Panc1 (cell line): ENCODE data around the gene SIGLEC7. TPM values are rescaled to one million over a fixed set of nuclear protein-coding genes. Genes with fewer than 3 reads are reported as not detected.

ENCODE experiments used
- ATAC-seq: fragments of 200-7000 bp; cut with Tn5 transposase; 2 replicates; pipeline ENCODE4 v1.9.1; 2020; ENCODE audit warnings: mild to moderate bottlenecking, moderate library complexity
- BruUV-seq: library from RNA; stranded (reverse); fragments of 400-500 nt; replicated peaks from 2 replicates; lab custom pipeline; 2021; lab: Mats Ljungman, UMichigan
- CTCF ChIA-PET: fragments of 300-600 bp; sonication (Branson Sonifier 250); formaldehyde crosslinking; loops from one replicate; lab custom pipeline; 2022; ENCODE audit warnings: antibody characterized with exemption; lab: Charles Lee
- POLR2A ChIA-PET: fragments of 300-600 bp; sonication (Branson Sonifier 250); formaldehyde crosslinking; loops from one replicate; lab custom pipeline; 2022; ENCODE audit warnings: antibody characterized with exemption; lab: Charles Lee
- DNase-seq: peaks from one replicate; pipeline ENCODE4 v3.0.0-alpha.2; 2010; ENCODE audit warnings: low read depth, low spot score
- H3K27ac ChIP-seq: 2 replicates; pipeline ENCODE4 v1.5.1; 2011; ENCODE audit warnings: mild to moderate bottlenecking, low read length, inconsistent platforms
- H3K27me3 ChIP-seq: fragments of 200-500 bp; sonication (Bioruptor generic); 2 replicates; pipeline ENCODE4 v1.6.0; 2014; ENCODE audit warnings: low read length, inconsistent platforms; ENCODE audit not compliant: control insufficient read depth, insufficient read depth
- H3K36me3 ChIP-seq: fragments of 200-500 bp; sonication (Bioruptor generic); 2 replicates; pipeline ENCODE4 v1.5.1; 2014; ENCODE audit warnings: inconsistent platforms, mild to moderate bottlenecking, low read length, moderate library complexity; ENCODE audit not compliant: control insufficient read depth, insufficient read depth
- H3K4me1 ChIP-seq: 2 replicates; pipeline ENCODE4 v1.5.1; 2011; ENCODE audit warnings: inconsistent platforms, mild to moderate bottlenecking, low read length, moderate library complexity; ENCODE audit not compliant: control insufficient read depth, insufficient read depth
- H3K4me3 ChIP-seq, 2 experiments: 2 replicates each; pipeline ENCODE4 v1.5.1; 2011 to 2012; ENCODE audit warnings: low read depth in 2 of 2, low read length in 2 of 2, mild to moderate bottlenecking in 2 of 2, inconsistent platforms in 1 of 2, moderate library complexity in 1 of 2
- H3K9me3 ChIP-seq: fragments of 200-500 bp; sonication (Bioruptor generic); 2 replicates; pipeline ENCODE4 v1.5.1; 2014; ENCODE audit warnings: low read depth, mild to moderate bottlenecking, inconsistent platforms, low read length, moderate library complexity; ENCODE audit not compliant: control insufficient read depth, insufficient read depth
- POLR2AphosphoS5 ChIP-seq: IDR thresholded peaks from 2 replicates; pipeline ENCODE4 v1.6.1; 2012; ENCODE audit warnings: mild to moderate bottlenecking, low read depth, low read length, moderate library complexity
- SIN3A ChIP-seq: IDR thresholded peaks from 2 replicates; pipeline ENCODE4 v1.6.1; 2012; ENCODE audit warnings: low read depth, mild to moderate bottlenecking, low read length, moderate library complexity, borderline replicate concordance; ENCODE audit not compliant: insufficient read depth
- TCF7L2 ChIP-seq: IDR thresholded peaks from 2 replicates; pipeline ENCODE4 v1.6.1; 2011; ENCODE audit warnings: mild to moderate bottlenecking, low read depth, low read length, inconsistent platforms
- in situ Hi-C: cut with HindIII; loops from 2 replicates; pipeline ENCODE4 v1.10.0; 2016; ENCODE audit warnings: low sequenced_read_pairs, low pct_unique_long_range_greater_than_20kb
- intact Hi-C: fragments of 100-400 bp; cut with micrococcal nuclease; formaldehyde crosslinking; loops from one replicate; pipeline ENCODE4 v1.10.0; 2022; ENCODE audit not compliant: unreplicated experiment
- total RNA-seq: library from RNA; stranded (reverse); gene quantifications from one replicate; pipeline ENCODE4 v1.2.1, GENCODE V29; 2021; ENCODE audit not compliant: unreplicated experiment
- TF ChIP-seq, protein P1 (sequence below): fragments of 450-650 bp; IDR thresholded peaks from 2 replicates; pipeline ENCODE4 v1.5.1; 2017; ENCODE audit warnings: mild to moderate bottlenecking
- TF ChIP-seq, protein P2 (sequence below), 2 experiments: IDR thresholded peaks; 2 replicates each; pipeline ENCODE4 v1.6.1; 2011 to 2012; ENCODE audit warnings: low read depth in 2 of 2, control low read depth in 1 of 2, low read length in 1 of 2, mild to moderate bottlenecking in 1 of 2, moderate library complexity in 1 of 2; ENCODE audit not compliant: insufficient read depth in 1 of 2

The SIGLEC7 gene
- total RNA-seq, 1 experiment from 2014 or later = not detected

DNA sequence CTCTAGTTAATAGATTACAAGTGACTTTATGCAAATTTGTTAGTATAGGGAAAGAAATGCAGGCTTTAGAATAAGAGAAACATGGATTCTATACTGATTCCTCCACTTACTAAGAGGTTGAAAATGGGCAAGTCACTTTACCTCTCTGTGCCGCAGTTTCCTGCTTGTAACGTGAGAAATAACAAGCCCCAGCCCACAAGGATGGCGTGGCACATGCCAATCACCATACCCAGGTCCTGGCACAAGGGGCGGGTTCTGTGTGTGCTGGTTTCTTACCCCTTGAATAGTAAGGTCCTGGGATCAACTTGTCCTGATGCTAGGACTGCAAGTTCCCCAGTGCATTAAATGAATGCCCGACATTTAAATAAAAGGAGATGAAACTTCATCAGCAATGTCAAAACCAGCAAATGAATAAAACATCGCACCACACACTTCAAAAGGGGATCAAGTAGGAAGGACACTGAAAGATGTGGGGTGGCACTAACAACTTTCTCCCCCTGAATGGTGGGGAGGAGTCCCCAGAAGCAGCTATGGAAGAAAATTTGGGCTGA is 25.3 kb upstream of the SIGLEC7 start:
- POLR2A ChIA-PET = no interaction called here

DNA sequence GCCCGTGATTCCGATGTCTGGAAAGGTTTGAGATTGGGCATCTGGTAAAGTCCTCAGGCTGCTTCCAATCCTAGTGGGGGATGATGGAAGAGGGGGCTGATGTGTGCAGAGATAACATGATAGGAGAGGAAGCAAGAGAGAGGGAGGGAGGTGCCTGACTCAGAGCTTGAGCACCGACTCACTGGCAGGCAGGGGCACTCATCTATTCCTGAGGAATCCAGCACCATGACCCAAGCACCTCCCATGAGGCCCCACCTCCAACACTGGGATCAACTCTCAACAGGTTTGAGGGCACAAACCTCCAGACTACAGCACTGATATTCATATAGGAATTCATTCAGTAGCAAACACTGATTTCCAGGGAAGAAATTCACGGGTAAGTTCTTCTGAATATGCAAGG is 23.0 kb upstream of the SIGLEC7 start:
- Histone ChIP-seq H3K27me3 (peaks cover 13% of the 10 kb centered on the region), H3K27ac (no peak overlapping the region), H3K36me3 (no peaks in the 10 kb centered on the region), H3K9me3 (no peaks in the 10 kb centered on the region), H3K4me1 (no peaks in the 10 kb centered on the region), H3K4me3 (no peak overlapping the region)
- intact Hi-C loops (no loop called here), in situ Hi-C loops (no loop called here)
- ATAC-seq (no peak), DNase-seq (no peak)
- POLR2A ChIA-PET = no interaction called here
- TF ChIP-seq POLR2AphosphoS5 (no peak), SIN3A (no peak), TCF7L2 (no peak)
- TF ChIP-seq, protein P1, sequence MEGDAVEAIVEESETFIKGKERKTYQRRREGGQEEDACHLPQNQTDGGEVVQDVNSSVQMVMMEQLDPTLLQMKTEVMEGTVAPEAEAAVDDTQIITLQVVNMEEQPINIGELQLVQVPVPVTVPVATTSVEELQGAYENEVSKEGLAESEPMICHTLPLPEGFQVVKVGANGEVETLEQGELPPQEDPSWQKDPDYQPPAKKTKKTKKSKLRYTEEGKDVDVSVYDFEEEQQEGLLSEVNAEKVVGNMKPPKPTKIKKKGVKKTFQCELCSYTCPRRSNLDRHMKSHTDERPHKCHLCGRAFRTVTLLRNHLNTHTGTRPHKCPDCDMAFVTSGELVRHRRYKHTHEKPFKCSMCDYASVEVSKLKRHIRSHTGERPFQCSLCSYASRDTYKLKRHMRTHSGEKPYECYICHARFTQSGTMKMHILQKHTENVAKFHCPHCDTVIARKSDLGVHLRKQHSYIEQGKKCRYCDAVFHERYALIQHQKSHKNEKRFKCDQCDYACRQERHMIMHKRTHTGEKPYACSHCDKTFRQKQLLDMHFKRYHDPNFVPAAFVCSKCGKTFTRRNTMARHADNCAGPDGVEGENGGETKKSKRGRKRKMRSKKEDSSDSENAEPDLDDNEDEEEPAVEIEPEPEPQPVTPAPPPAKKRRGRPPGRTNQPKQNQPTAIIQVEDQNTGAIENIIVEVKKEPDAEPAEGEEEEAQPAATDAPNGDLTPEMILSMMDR = no peak
- TF ChIP-seq, protein P2, sequence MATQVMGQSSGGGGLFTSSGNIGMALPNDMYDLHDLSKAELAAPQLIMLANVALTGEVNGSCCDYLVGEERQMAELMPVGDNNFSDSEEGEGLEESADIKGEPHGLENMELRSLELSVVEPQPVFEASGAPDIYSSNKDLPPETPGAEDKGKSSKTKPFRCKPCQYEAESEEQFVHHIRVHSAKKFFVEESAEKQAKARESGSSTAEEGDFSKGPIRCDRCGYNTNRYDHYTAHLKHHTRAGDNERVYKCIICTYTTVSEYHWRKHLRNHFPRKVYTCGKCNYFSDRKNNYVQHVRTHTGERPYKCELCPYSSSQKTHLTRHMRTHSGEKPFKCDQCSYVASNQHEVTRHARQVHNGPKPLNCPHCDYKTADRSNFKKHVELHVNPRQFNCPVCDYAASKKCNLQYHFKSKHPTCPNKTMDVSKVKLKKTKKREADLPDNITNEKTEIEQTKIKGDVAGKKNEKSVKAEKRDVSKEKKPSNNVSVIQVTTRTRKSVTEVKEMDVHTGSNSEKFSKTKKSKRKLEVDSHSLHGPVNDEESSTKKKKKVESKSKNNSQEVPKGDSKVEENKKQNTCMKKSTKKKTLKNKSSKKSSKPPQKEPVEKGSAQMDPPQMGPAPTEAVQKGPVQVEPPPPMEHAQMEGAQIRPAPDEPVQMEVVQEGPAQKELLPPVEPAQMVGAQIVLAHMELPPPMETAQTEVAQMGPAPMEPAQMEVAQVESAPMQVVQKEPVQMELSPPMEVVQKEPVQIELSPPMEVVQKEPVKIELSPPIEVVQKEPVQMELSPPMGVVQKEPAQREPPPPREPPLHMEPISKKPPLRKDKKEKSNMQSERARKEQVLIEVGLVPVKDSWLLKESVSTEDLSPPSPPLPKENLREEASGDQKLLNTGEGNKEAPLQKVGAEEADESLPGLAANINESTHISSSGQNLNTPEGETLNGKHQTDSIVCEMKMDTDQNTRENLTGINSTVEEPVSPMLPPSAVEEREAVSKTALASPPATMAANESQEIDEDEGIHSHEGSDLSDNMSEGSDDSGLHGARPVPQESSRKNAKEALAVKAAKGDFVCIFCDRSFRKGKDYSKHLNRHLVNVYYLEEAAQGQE (IDR thresholded peaks at IDR 0.05; ENCODE audit: insufficient read depth in 1 of 2, low read depth in 2 of 2, low read length in 1 of 2) = no peak
- no TSS peak for BruUV-seq
- CTCF ChIA-PET = interaction anchor here (1.0 kb wide), 1 partner anchor 23 kb away, joined by 3 read pairs; no protein-coding TSS in a partner anchor

More for the DNA sequence above, 25.3 kb upstream of the SIGLEC7 start:
- H3K4me3 ChIP-seq = no peak overlapping the region
- no peak overlapping the region for H3K27ac ChIP-seq
- intact Hi-C loops = no loop called here
- H3K9me3 ChIP-seq = no peaks in the 10 kb centered on the region
- no peaks in the 10 kb centered on the region for H3K36me3 ChIP-seq
- TF ChIP-seq POLR2AphosphoS5 = no peak
- TF ChIP-seq TCF7L2 = no peak
- no peak for TF ChIP-seq SIN3A
- TF ChIP-seq, protein P2 (IDR thresholded peaks at IDR 0.05; ENCODE audit: insufficient read depth in 1 of 2, low read depth in 2 of 2, low read length in 1 of 2) = no peak
- TF ChIP-seq, protein P1 = no peak
- ATAC-seq (no peak), DNase-seq (no peak)
- H3K27me3 ChIP-seq = peaks cover 13% of the 10 kb centered on the region
- CTCF ChIA-PET = no interaction called here
- in situ Hi-C loops = no loop called here
- H3K4me1 ChIP-seq = no peaks in the 10 kb centered on the region
- no TSS peak for BruUV-seq
